HepG2 (cell line): Measurements from ENCODE around the gene ABCG8. TPM values are rescaled to one million over a fixed set of nuclear protein-coding genes. Genes with fewer than 3 reads are reported as not detected.
A peak's percentile ranks its signal among the peaks of the same experiment; 100 is the strongest.

Source experiments
- ARID4A ChIP-seq: sonication (generic); formaldehyde crosslinking; IDR thresholded peaks from 2 replicates; pipeline ENCODE4 v1.5.0; 2020; ENCODE audit warnings: mild to moderate bottlenecking, missing genetic modification reagents, borderline replicate concordance
- ARNTL ChIP-seq: sonication (generic); formaldehyde crosslinking; IDR thresholded peaks from 2 replicates; pipeline ENCODE4 v1.4.0; 2020; ENCODE audit warnings: mild to moderate bottlenecking, missing genetic modification reagents
- HDAC6 ChIP-seq: fragments of 200-600 bp; sonication (generic); IDR thresholded peaks from 2 replicates; pipeline ENCODE4 v1.7.0; 2017; ENCODE audit warnings: mild to moderate bottlenecking, antibody characterized with exemption, low read length, low read depth
- HMG20B ChIP-seq: conservative IDR thresholded peaks from 2 replicates; pipeline ENCODE4 v1.6.1; 2016; ENCODE audit warnings: missing genetic modification reagents, missing compliant biosample characterization
- ISL2 ChIP-seq: sonication (generic); formaldehyde crosslinking; IDR thresholded peaks from 2 replicates; pipeline ENCODE4 v1.5.0; 2020; ENCODE audit warnings: missing genetic modification reagents
- KDM3A ChIP-seq: IDR thresholded peaks from 2 replicates; pipeline ENCODE4 v1.6.1; 2018; ENCODE audit warnings: low read depth, missing compliant biosample characterization
- MAFF ChIP-seq: IDR thresholded peaks from 2 replicates; pipeline ENCODE4 v1.6.1; 2011; ENCODE audit warnings: low read depth, low read length, improper control_type of control experiment
- MAFK ChIP-seq, 2 experiments: IDR thresholded peaks in 1 of 2; conservative IDR thresholded peaks in 1 of 2; 2 replicates each; pipeline ENCODE4 v1.6.1; 2011; ENCODE audit warnings: improper control_type of control experiment in 2 of 2, low read length in 2 of 2
- MXD1 ChIP-seq: sonication (generic); formaldehyde crosslinking; IDR thresholded peaks from 2 replicates; pipeline ENCODE4 v1.4.0; 2020; ENCODE audit warnings: mild to moderate bottlenecking, missing genetic modification reagents
- NCOR1 ChIP-seq: fragments of 200-600 bp; sonication (generic); IDR thresholded peaks from 2 replicates; pipeline ENCODE4 v1.7.0; 2017; ENCODE audit warnings: antibody characterized with exemption, low read length, borderline replicate concordance
- SP2 ChIP-seq: sonication (generic); formaldehyde crosslinking; IDR thresholded peaks from 2 replicates; pipeline ENCODE4 v1.5.1; 2020; ENCODE audit warnings: mild to moderate bottlenecking, missing genetic modification reagents
- TARDBP ChIP-seq: sonication (generic); formaldehyde crosslinking; IDR thresholded peaks from 2 replicates; pipeline ENCODE4 v1.8.0; 2022; ENCODE audit warnings: mild to moderate bottlenecking, missing genetic modification reagents
- THAP9 ChIP-seq: sonication (generic); formaldehyde crosslinking; IDR thresholded peaks from 2 replicates; pipeline ENCODE4; 2020; ENCODE audit warnings: missing genetic modification reagents, mild to moderate bottlenecking, borderline replicate concordance
- ZMYM4 ChIP-seq: sonication (generic); formaldehyde crosslinking; IDR thresholded peaks from 2 replicates; pipeline ENCODE4 v1.8.1; 2023; ENCODE audit warnings: mild to moderate bottlenecking, missing genetic modification reagents
- ZNF138 ChIP-seq: sonication (generic); formaldehyde crosslinking; IDR thresholded peaks from 2 replicates; pipeline ENCODE4 v1.5.0; 2020; ENCODE audit warnings: mild to moderate bottlenecking, low read depth, missing genetic modification reagents
- ZNF205 ChIP-seq: IDR thresholded peaks from 2 replicates; pipeline ENCODE4 v1.6.1; 2018; ENCODE audit warnings: missing biosample characterization, missing genetic modification reagents
- ZNF263 ChIP-seq: sonication (generic); formaldehyde crosslinking; IDR thresholded peaks from 2 replicates; pipeline ENCODE4 v1.4.0; 2020; ENCODE audit warnings: missing genetic modification reagents
- ZNF580 ChIP-seq: IDR thresholded peaks from 2 replicates; pipeline ENCODE4 v1.6.1; 2016; ENCODE audit warnings: low read depth, borderline replicate concordance
- ZNF644 ChIP-seq: IDR thresholded peaks from 2 replicates; pipeline ENCODE4 v1.6.1; 2016; ENCODE audit warnings: low read depth
- ZNF672 ChIP-seq: sonication (generic); formaldehyde crosslinking; IDR thresholded peaks from 2 replicates; pipeline ENCODE4 v1.8.1; 2022; ENCODE audit warnings: missing genetic modification reagents
- polyA plus RNA-seq, 8 experiments: library from polyadenylated mRNA; depleted of rRNA in 3 of 8; stranded (reverse) in 7 of 8; unstranded in 1 of 8; fragments of >200 nt; fragmentation: Illumina TruSeq in 4 of 8; extraction: Trizol in 4 of 8; gene quantifications; 2 replicates each; pipeline versions ENCODE4 v1.2.1 to v1.2.3, GENCODE V29; 2011 to 2016; ENCODE audit warnings: low read depth in 4 of 8, missing spikeins in 1 of 8, mixed read lengths in 1 of 8; ENCODE audit not compliant: insufficient read depth in 1 of 8
- total RNA-seq, 5 experiments: library from RNA; depleted of rRNA; stranded (reverse); fragments of >200 nt; fragmentation: Illumina TruSeq; extraction: Trizol; gene quantifications; 2 replicates each; pipeline ENCODE4 v1.2.3, GENCODE V29; 2016; ENCODE audit warnings: low read depth in 1 of 5
- TF ChIP-seq, protein P1 (sequence below): sonication (generic); formaldehyde crosslinking; IDR thresholded peaks from 2 replicates; pipeline ENCODE4 v1.5.0; 2020; ENCODE audit warnings: missing genetic modification reagents

ABCG8 gene
- total and polyA plus RNA-seq, 2 of the 13 experiments (the other 11 are each of a cell fraction or from before 2014, with no cell fraction given): 8.1 to 8.8 TPM

- TF ChIP-seq ARID4A (CRISPR knock-in tag) (no peak; the same call in 1 of the 2 replicates), MAFK (conservative IDR thresholded peaks at IDR 0.05 in 1 of 2, IDR thresholded peaks at IDR 0.05 in 1 of 2; ENCODE audit: low read length in 2 of 2) (peak; percentile 39 to 65), ZNF580 (CRISPR knock-in tag) (no peak), ZNF672 (CRISPR knock-in tag) (no peak), NCOR1 (peak; percentile 75; the same call in 1 of the 2 replicates), HDAC6 (no peak), MXD1 (CRISPR knock-in tag) (no peak), TARDBP (CRISPR knock-in tag) (peak; percentile 76; the same call in 1 of the 2 replicates), ZNF205 (CRISPR knock-in tag) (no peak), THAP9 (CRISPR knock-in tag) (no peak), ZNF644 (CRISPR knock-in tag) (peak; percentile 46; the same call in 1 of the 2 replicates), ZMYM4 (CRISPR knock-in tag) (peak; percentile 18; the same call in 1 of the 2 replicates), HMG20B (peak; percentile 61; the same call in 1 of the 2 replicates), KDM3A (CRISPR knock-in tag) (no peak), SP2 (0 out of 2 replicates have a peak, but pooled peaks have one; percentile 22), ZNF138 (CRISPR knock-in tag) (no peak), ZNF263 (CRISPR knock-in tag) (no peak), MAFF (peak; percentile 40; the same call in 1 of the 2 replicates), ARNTL (CRISPR knock-in tag) (no peak), ISL2 (CRISPR knock-in tag) (peak; percentile 84)
- TF ChIP-seq, protein P1, sequence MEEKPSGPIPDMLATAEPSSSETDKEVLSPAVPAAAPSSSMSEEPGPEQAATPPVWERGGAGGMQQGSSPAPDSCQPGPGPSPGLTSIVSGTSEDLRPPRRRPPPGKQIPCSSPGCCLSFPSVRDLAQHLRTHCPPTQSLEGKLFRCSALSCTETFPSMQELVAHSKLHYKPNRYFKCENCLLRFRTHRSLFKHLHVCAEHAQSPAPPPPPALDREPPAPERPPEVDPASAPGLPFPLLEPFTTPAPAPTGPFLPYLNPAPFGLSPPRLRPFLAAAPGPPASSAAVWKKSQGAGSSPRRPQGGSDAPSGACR (CRISPR knock-in tag): no peak; the same call in 1 of the 2 replicates
Measured at GRCh38 chr2:43841949-43842865, 3.4 kb downstream of the ABCG8 start (continued).
